ENCODE results near the gene CAMTA1. TPM values are rescaled to one million over a fixed set of nuclear protein-coding genes. Genes with fewer than 3 reads are reported as not detected.
"Not testable (repeated sequence)": the region's sequence is repeated elsewhere in the genome, so short reads cannot be mapped to it uniquely, and the experiment has no call there.

CAMTA1 gene
- total RNA-seq, 6 experiments from 2014 or later: 78.1 to 96.6 (median 86.1) TPM

- Mint-ChIP-seq H3K4me1 (ENCODE audit: low read depth) (no peaks in the 10 kb centered on the region), H3K27ac (no peak overlapping the region), H3K27me3 (ENCODE audit: insufficient read depth) (peaks cover 39% of the 10 kb centered on the region), H3K4me3 (no peak overlapping the region), H3K36me3 (ENCODE audit: low read depth) (no peaks in the 10 kb centered on the region), H3K9me3 (no peaks in the 10 kb centered on the region)
- no peak for DNase-seq
- TF ChIP-seq CTCF (IDR thresholded peaks at IDR 0.05): no peak
These were observed 807.0 kb downstream of the CAMTA1 start for GRCh38 chr1:7592120-7592798.

- Mint-ChIP-seq H3K36me3 (ENCODE audit: low read depth) (no peaks in the 10 kb centered on the region), H3K27me3 (ENCODE audit: insufficient read depth) (peaks cover 30% of the 10 kb centered on the region), H3K9me3 (peaks cover 4% of the 10 kb centered on the region), H3K4me1 (ENCODE audit: low read depth) (no peaks in the 10 kb centered on the region), H3K4me3 (no peak overlapping the region), H3K27ac (no peak overlapping the region)
- no peak for TF ChIP-seq CTCF (IDR thresholded peaks at IDR 0.05)
- no peak for DNase-seq
These were observed 808.9 kb downstream of the CAMTA1 start for GRCh38 chr1:7594002-7594713.

DNA sequence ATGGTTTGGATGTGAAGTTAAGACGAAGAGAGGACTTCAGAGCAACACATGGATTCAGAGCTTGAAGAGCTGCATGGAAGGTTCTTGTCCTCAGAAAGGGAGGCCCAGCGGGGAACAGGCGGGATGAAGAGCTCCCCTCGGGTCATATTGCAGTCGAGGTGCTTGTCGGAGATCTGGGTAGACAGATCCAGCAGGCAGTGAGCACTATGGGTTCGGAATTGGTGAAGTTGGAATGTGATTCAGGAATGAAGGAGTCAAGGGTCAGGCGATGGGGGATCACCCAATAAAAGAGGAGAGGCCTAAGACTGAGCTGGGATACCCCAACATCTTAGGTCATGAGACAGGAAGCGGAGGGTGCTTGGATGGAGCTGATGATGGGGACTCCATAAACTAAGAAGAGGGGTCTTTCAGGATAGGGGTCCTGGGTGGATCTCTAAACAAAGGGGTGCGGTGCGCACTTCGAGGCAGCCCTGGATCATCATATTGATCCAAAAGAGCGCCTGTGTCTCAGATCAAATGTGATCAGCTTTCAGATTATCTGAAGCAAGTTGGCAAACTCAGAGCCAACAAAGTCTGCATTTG is 809.6 kb downstream of the CAMTA1 start:
- Mint-ChIP-seq H3K4me1 (ENCODE audit: low read depth) (no peaks in the 10 kb centered on the region), H3K9me3 (peaks cover 10% of the 10 kb centered on the region)

DNA sequence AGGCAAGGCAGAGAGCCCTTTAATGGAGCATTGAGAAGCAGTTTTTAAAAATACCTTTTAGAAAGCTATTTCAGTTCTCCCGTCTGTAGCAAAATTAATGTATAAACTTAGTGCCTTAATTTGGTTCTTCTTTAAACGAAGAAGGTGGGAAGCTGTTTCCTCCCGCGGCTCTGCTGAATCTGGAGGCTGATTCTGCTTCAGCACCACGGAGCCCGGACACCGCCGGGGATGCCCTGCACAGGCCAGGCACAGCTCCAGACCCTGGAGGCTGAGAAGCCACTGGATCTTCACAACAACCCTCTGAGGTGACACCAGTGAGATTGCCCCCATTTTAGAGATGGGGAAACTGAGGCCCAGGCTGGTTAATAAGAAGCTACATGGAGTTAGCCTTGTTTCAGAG is 810.1 kb downstream of the CAMTA1 start:
- no peak overlapping the region for H3K4me3 Mint-ChIP-seq
- no peaks in the 10 kb centered on the region for H3K36me3 Mint-ChIP-seq (ENCODE audit: low read depth)
- no peak for TF ChIP-seq CTCF (IDR thresholded peaks at IDR 0.05)
- peaks cover 12% of the 10 kb centered on the region for H3K9me3 Mint-ChIP-seq
- H3K4me1 Mint-ChIP-seq (ENCODE audit: low read depth): no peaks in the 10 kb centered on the region
- no peak for DNase-seq
- H3K27me3 Mint-ChIP-seq (ENCODE audit: insufficient read depth): peaks cover 27% of the 10 kb centered on the region
- no peak overlapping the region for H3K27ac Mint-ChIP-seq

More for the DNA sequence above, 809.6 kb downstream of the CAMTA1 start:
- H3K4me3 Mint-ChIP-seq: no peak overlapping the region
- H3K27me3 Mint-ChIP-seq (ENCODE audit: insufficient read depth): peaks cover 30% of the 10 kb centered on the region
- no peak overlapping the region for H3K27ac Mint-ChIP-seq
- no peak for DNase-seq
- no peak for TF ChIP-seq CTCF (IDR thresholded peaks at IDR 0.05)
- no peaks in the 10 kb centered on the region for H3K36me3 Mint-ChIP-seq (ENCODE audit: low read depth)

DNA sequence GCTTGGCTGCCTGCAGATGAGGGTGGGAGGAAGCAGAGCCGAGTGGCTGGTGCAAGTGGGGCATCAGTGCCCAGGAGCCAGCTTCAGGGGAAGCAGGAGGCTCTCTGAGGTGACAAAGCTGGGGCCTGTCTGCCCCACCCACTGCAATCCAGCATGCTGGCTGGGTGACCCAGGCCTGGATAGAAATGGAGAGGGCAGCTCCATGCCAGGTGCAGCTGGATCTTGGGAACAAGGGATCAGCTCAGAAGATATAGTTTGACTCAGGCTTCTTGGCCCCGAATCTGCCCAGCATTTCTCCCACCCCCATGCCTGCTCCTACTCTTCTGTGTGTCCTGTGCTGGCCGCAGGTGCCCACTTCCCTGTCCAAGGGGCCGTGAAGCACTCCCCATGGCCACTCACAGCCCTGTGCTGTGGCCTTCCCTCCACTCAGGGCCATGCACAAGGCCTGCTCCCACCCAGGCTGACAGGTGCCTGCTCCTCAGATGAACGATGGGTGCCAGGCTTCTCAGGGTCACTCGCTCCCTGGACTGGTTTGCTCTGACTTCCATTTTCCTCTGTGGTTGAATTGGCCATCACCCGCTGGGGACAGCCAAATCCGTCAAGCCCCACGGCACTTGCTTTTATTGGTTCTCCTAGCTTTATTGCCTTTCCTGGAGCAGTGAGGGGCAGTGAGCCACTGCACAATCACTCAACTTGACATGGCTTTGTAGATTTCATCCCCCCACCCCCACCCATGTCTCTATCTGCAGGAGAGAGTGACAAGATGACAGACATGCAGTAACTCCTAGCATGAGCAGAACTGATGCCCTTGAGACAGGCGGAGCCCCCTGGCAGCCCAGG is 811.1 kb downstream of the CAMTA1 start:
- Mint-ChIP-seq H3K9me3 (peaks cover 12% of the 10 kb centered on the region), H3K27ac (no peak overlapping the region), H3K4me1 (ENCODE audit: low read depth) (no peaks in the 10 kb centered on the region), H3K4me3 (no peak overlapping the region), H3K27me3 (ENCODE audit: insufficient read depth) (peaks cover 23% of the 10 kb centered on the region), H3K36me3 (ENCODE audit: low read depth) (no peaks in the 10 kb centered on the region)
- TF ChIP-seq CTCF (IDR thresholded peaks at IDR 0.05): no peak
- DNase-seq: no peak

- not testable (repeated sequence) for H3K27ac Mint-ChIP-seq; DNase-seq; H3K4me1 Mint-ChIP-seq (ENCODE audit: low read depth); H3K36me3 Mint-ChIP-seq (ENCODE audit: low read depth); H3K4me3 Mint-ChIP-seq
- Mint-ChIP-seq H3K27me3 (ENCODE audit: insufficient read depth) (peaks cover 27% of the 10 kb centered on the region), H3K9me3 (peaks cover 12% of the 10 kb centered on the region)
These were observed 812.8 kb downstream of the CAMTA1 start for GRCh38 chr1:7598058-7598457.

GRCh38 chr1:7604906-7605305 is 819.7 kb downstream of the CAMTA1 start:
- not testable (repeated sequence) for H3K27ac Mint-ChIP-seq; H3K4me1 Mint-ChIP-seq (ENCODE audit: low read depth); DNase-seq; H3K4me3 Mint-ChIP-seq; H3K36me3 Mint-ChIP-seq (ENCODE audit: low read depth); H3K9me3 Mint-ChIP-seq
- peaks cover 27% of the 10 kb centered on the region for H3K27me3 Mint-ChIP-seq (ENCODE audit: insufficient read depth)
